GM23338 (cell line): ENCODE data around the gene CERK. TPM values are rescaled to one million over a fixed set of nuclear protein-coding genes. Genes with fewer than 3 reads are reported as not detected.

Source experiments
- ATAC-seq: fragments of 200-7000 bp; cut with Tn5 transposase; 3 replicates; pipeline ENCODE4 v1.9.1; 2020
- DNase-seq: peaks from one replicate; pipeline ENCODE4 v3.0.0-alpha.2; 2015; ENCODE audit warnings: low spot score
- H2AFZ ChIP-seq: fragments of 200-600 bp; sonication (generic); 2 replicates; pipeline ENCODE4 v1.8.0; 2016; ENCODE audit warnings: antibody characterized with exemption, mild to moderate bottlenecking, moderate library complexity
- H3F3A ChIP-seq: fragments of 200-600 bp; sonication (generic); replicated peaks from 2 replicates; pipeline ENCODE4 v1.8.0; 2017; ENCODE audit warnings: antibody characterized with exemption, mixed run types, low read depth
- H3K27ac ChIP-seq: fragments of 200-600 bp; sonication (generic); 2 replicates; pipeline ENCODE4 v1.6.1; 2016; ENCODE audit warnings: low read depth
- H3K27me3 ChIP-seq: fragments of 200-600 bp; sonication (generic); 2 replicates; pipeline ENCODE4 v1.8.0; 2016; ENCODE audit warnings: mild to moderate bottlenecking, mixed run types, moderate library complexity; ENCODE audit not compliant: insufficient read depth
- H3K36me3 ChIP-seq: fragments of 200-600 bp; sonication (generic); 2 replicates; pipeline ENCODE4 v1.8.0; 2016; ENCODE audit warnings: mild to moderate bottlenecking; ENCODE audit not compliant: insufficient read depth
- H3K4me1 ChIP-seq: fragments of 200-600 bp; sonication (generic); 2 replicates; pipeline ENCODE4 v1.8.0; 2016; ENCODE audit warnings: mild to moderate bottlenecking, moderate library complexity; ENCODE audit not compliant: insufficient read depth
- H3K4me2 ChIP-seq: fragments of 200-600 bp; sonication (generic); 2 replicates; pipeline ENCODE4 v1.7.1; 2017; ENCODE audit warnings: mixed run types
- H3K4me3 ChIP-seq: fragments of 200-600 bp; sonication (generic); 2 replicates; pipeline ENCODE4 v1.6.1; 2016; ENCODE audit warnings: mixed run types
- H3K79me2 ChIP-seq: fragments of 200-600 bp; sonication (generic); replicated peaks from 2 replicates; pipeline ENCODE4 v1.8.0; 2017; ENCODE audit warnings: mild to moderate bottlenecking; ENCODE audit not compliant: insufficient read depth
- H3K9me2 ChIP-seq: fragments of 200-600 bp; sonication (generic); 2 replicates; pipeline ENCODE4 v1.8.0; 2017; ENCODE audit not compliant: insufficient read depth
- H4K20me1 ChIP-seq: fragments of 200-600 bp; sonication (generic); replicated peaks from 2 replicates; pipeline ENCODE4 v1.8.0; 2017; ENCODE audit warnings: mild to moderate bottlenecking; ENCODE audit not compliant: insufficient read depth
- H3K27ac Mint-ChIP-seq: 2 replicates; pipeline ENCODE4 v1.8.0; 2020; ENCODE audit warnings: inconsistent platforms, mild to moderate bottlenecking, moderate library complexity, mixed read lengths
- H3K27me3 Mint-ChIP-seq: 3 replicates; pipeline ENCODE4 v1.8.0; 2022; ENCODE audit warnings: low read depth, mild to moderate bottlenecking, moderate library complexity, mixed read lengths, inconsistent platforms; ENCODE audit not compliant: insufficient read depth, poor library complexity
- H3K36me3 Mint-ChIP-seq: 3 replicates; pipeline ENCODE4 v1.8.0; 2021; ENCODE audit warnings: low read depth, mild to moderate bottlenecking, inconsistent platforms, moderate library complexity, mixed read lengths
- H3K4me1 Mint-ChIP-seq: 3 replicates; pipeline ENCODE4 v1.8.0; 2020; ENCODE audit warnings: mild to moderate bottlenecking, inconsistent platforms, mixed read lengths
- H3K4me3 Mint-ChIP-seq: 3 replicates; pipeline ENCODE4 v1.8.0; 2021; ENCODE audit warnings: moderate library complexity, mild to moderate bottlenecking, inconsistent platforms, mixed read lengths
- H3K9me3 Mint-ChIP-seq: 3 replicates; pipeline ENCODE4 v1.8.0; 2020; ENCODE audit warnings: moderate library complexity, mild to moderate bottlenecking, inconsistent platforms, mixed read lengths
- EZH2 ChIP-seq: fragments of 200-600 bp; sonication (generic); IDR thresholded peaks from one replicate; pipeline ENCODE4 v1.8.0; 2017; ENCODE audit warnings: antibody characterized with exemption, mild to moderate bottlenecking, low read depth; ENCODE audit not compliant: unreplicated experiment
- EZH2phosphoT487 ChIP-seq: fragments of 200-600 bp; sonication (generic); IDR thresholded peaks from one replicate; pipeline ENCODE4 v1.8.1; 2018; ENCODE audit warnings: antibody characterized with exemption; ENCODE audit not compliant: unreplicated experiment
- NANOG ChIP-seq: IDR thresholded peaks from 2 replicates; pipeline ENCODE4 v1.6.1; 2016; ENCODE audit warnings: antibody characterized with exemption, borderline replicate concordance
- POLR2AphosphoS5 ChIP-seq: IDR thresholded peaks from 2 replicates; pipeline ENCODE4 v1.6.1; 2016; ENCODE audit warnings: antibody characterized with exemption, low read depth
- STAT1 ChIP-seq: IDR thresholded peaks from one replicate; pipeline ENCODE4 v1.6.1; 2016; ENCODE audit warnings: antibody characterized with exemption; ENCODE audit not compliant: unreplicated experiment
- ZNF114 ChIP-seq: fragments of 250-450 bp; sonication (Bioruptor Pico); IDR thresholded peaks from 2 replicates; pipeline ENCODE4 v1.5.0; 2020; ENCODE audit warnings: mild to moderate bottlenecking, moderate library complexity
- ZNF331 ChIP-seq: fragments of 250-450 bp; sonication (Bioruptor Pico); IDR thresholded peaks from 2 replicates; pipeline ENCODE4 v1.5.0; 2020; ENCODE audit warnings: low read depth, mild to moderate bottlenecking, moderate library complexity
- polyA plus RNA-seq: library from polyadenylated mRNA; unstranded; fragments of >200 nt; fragmentation: Nextera tagmentation; extraction: Ambion mirVana; gene quantifications from 2 replicates; pipeline ENCODE4 v1.2.1, GENCODE V29; 2016
- total RNA-seq: library from RNA; depleted of rRNA; stranded (reverse); fragments of >200 nt; shearing (Covaris generic); gene quantifications from 2 replicates; pipeline ENCODE4 v1.2.3, GENCODE V29; 2014
- TF ChIP-seq, protein P1 (sequence below), 2 experiments: fragments of 200-600 bp in 1 of 2; sonication (generic) in 1 of 2; conservative IDR thresholded peaks; 2 replicates each; pipeline versions ENCODE4 v1.5.1 to v1.6.1; 2016 to 2017; ENCODE audit warnings: antibody characterized with exemption in 2 of 2, low read depth in 2 of 2, mild to moderate bottlenecking in 2 of 2, moderate library complexity in 1 of 2
- TF ChIP-seq, protein P2 (sequence below): fragments of 250-450 bp; sonication (Bioruptor Pico); IDR thresholded peaks from 2 replicates; pipeline ENCODE4 v1.5.0; 2020; ENCODE audit warnings: mild to moderate bottlenecking, moderate library complexity
- TF ChIP-seq, protein P3 (sequence below): IDR thresholded peaks from 2 replicates; pipeline ENCODE4 v1.6.1; 2016; ENCODE audit warnings: antibody characterized with exemption

The CERK gene
- total and polyA plus RNA-seq, 2 experiments from 2014 or later: 12.7 to 62.9 TPM

DNA sequence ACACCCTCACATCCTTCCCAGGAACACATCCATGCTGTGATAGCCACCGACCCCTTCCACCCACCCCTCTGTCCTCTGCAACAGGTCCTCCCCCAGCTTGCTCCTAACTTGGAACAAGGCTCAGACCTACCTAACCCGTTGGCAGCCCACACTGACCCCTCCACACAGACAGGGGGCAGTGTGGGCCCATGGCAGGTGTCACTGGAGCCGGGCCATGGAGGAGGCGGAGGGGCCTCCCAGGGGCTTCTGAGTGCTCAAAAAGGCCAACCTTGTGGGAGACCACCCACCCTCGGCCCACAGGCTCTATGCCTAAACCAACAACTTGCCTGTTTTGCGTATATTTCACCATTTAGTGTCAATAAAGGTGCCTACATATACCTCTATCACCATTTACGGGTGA is 57.0 kb downstream of the CERK start:
- Mint-ChIP-seq H3K36me3 (peaks cover 4% of the 10 kb centered on the region; the same call in 2 of the 3 replicates), H3K4me3 (no peak overlapping the region), H3K27me3 (peaks cover 9% of the 10 kb centered on the region), H3K9me3 (no peaks in the 10 kb centered on the region), H3K27ac (no peak overlapping the region), H3K4me1 (peaks cover 11% of the 10 kb centered on the region)
- no peak overlapping the region for H3K27ac ChIP-seq
- no peak overlapping the region for H3K4me2 ChIP-seq
- peaks cover 3% of the 10 kb centered on the region; the same call in 1 of the 2 replicates for H3F3A ChIP-seq
- no peaks in the 10 kb centered on the region for H3K36me3 ChIP-seq
- peaks cover 8% of the 10 kb centered on the region; the same call in 1 of the 2 replicates for H3K4me1 ChIP-seq
- H3K27me3 ChIP-seq: no peaks in the 10 kb centered on the region
- no peak for TF ChIP-seq EZH2
- TF ChIP-seq, protein P1, sequence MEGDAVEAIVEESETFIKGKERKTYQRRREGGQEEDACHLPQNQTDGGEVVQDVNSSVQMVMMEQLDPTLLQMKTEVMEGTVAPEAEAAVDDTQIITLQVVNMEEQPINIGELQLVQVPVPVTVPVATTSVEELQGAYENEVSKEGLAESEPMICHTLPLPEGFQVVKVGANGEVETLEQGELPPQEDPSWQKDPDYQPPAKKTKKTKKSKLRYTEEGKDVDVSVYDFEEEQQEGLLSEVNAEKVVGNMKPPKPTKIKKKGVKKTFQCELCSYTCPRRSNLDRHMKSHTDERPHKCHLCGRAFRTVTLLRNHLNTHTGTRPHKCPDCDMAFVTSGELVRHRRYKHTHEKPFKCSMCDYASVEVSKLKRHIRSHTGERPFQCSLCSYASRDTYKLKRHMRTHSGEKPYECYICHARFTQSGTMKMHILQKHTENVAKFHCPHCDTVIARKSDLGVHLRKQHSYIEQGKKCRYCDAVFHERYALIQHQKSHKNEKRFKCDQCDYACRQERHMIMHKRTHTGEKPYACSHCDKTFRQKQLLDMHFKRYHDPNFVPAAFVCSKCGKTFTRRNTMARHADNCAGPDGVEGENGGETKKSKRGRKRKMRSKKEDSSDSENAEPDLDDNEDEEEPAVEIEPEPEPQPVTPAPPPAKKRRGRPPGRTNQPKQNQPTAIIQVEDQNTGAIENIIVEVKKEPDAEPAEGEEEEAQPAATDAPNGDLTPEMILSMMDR (conservative IDR thresholded peaks at IDR 0.05; ENCODE audit: low read depth in 2 of 2): peak; percentile 45 to 53
- no peak overlapping the region for H2AFZ ChIP-seq
- ATAC-seq (peak; percentile 50), DNase-seq (peak; percentile 38)
- no peaks in the 10 kb centered on the region; the same call in 1 of the 2 replicates for H4K20me1 ChIP-seq
- H3K4me3 ChIP-seq: no peak overlapping the region
- no peaks in the 10 kb centered on the region for H3K79me2 ChIP-seq
- no peaks in the 10 kb centered on the region for H3K9me2 ChIP-seq

DNA sequence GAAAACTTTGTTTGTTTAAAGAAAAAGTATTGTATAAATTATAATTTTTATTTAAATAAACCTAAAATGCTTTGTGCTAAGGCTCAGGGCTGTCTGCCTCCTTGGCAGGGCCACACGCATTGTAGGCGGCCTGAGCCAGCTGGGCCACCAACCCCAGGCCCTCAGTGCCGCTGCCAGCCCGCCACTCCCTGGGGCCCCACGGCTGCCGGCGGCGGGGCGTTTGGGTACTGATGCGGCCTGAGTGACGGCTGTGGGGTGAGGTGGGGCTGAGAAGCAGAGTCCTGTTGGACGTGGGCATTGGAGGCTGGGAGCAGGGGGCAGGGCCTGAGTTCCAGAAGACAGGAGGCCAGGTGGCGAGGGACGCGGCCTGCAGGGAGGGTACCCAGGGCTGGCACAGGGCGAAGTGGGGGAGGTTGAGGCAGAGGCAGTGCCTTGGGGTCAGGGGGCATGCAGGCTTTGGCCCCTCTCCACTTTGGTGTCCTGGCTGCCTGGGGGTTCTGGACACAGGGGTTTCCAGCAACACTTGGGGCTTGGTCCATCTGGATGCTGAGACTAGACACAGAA is 58.3 kb downstream of the CERK start:
- ATAC-seq (no peak), DNase-seq (no peak)
- Histone ChIP-seq H3K4me3 (no peak overlapping the region), H3F3A (0 out of 2 replicates have a peak, but pooled peaks cover 3% of the 10 kb centered on the region), H3K4me1 (peaks cover 8% of the 10 kb centered on the region; the same call in 1 of the 2 replicates), H3K4me2 (no peak overlapping the region), H4K20me1 (no peaks in the 10 kb centered on the region), H2AFZ (no peak overlapping the region), H3K27me3 (no peaks in the 10 kb centered on the region), H3K27ac (no peak overlapping the region), H3K36me3 (no peaks in the 10 kb centered on the region), H3K9me2 (no peaks in the 10 kb centered on the region), H3K79me2 (no peaks in the 10 kb centered on the region)
- Mint-ChIP-seq H3K4me1 (peaks cover 11% of the 10 kb centered on the region), H3K27me3 (peaks cover 8% of the 10 kb centered on the region), H3K27ac (no peak overlapping the region), H3K4me3 (no peak overlapping the region), H3K9me3 (no peaks in the 10 kb centered on the region), H3K36me3 (no peaks in the 10 kb centered on the region; the same call in 2 of the 3 replicates)
- TF ChIP-seq, protein P2, sequence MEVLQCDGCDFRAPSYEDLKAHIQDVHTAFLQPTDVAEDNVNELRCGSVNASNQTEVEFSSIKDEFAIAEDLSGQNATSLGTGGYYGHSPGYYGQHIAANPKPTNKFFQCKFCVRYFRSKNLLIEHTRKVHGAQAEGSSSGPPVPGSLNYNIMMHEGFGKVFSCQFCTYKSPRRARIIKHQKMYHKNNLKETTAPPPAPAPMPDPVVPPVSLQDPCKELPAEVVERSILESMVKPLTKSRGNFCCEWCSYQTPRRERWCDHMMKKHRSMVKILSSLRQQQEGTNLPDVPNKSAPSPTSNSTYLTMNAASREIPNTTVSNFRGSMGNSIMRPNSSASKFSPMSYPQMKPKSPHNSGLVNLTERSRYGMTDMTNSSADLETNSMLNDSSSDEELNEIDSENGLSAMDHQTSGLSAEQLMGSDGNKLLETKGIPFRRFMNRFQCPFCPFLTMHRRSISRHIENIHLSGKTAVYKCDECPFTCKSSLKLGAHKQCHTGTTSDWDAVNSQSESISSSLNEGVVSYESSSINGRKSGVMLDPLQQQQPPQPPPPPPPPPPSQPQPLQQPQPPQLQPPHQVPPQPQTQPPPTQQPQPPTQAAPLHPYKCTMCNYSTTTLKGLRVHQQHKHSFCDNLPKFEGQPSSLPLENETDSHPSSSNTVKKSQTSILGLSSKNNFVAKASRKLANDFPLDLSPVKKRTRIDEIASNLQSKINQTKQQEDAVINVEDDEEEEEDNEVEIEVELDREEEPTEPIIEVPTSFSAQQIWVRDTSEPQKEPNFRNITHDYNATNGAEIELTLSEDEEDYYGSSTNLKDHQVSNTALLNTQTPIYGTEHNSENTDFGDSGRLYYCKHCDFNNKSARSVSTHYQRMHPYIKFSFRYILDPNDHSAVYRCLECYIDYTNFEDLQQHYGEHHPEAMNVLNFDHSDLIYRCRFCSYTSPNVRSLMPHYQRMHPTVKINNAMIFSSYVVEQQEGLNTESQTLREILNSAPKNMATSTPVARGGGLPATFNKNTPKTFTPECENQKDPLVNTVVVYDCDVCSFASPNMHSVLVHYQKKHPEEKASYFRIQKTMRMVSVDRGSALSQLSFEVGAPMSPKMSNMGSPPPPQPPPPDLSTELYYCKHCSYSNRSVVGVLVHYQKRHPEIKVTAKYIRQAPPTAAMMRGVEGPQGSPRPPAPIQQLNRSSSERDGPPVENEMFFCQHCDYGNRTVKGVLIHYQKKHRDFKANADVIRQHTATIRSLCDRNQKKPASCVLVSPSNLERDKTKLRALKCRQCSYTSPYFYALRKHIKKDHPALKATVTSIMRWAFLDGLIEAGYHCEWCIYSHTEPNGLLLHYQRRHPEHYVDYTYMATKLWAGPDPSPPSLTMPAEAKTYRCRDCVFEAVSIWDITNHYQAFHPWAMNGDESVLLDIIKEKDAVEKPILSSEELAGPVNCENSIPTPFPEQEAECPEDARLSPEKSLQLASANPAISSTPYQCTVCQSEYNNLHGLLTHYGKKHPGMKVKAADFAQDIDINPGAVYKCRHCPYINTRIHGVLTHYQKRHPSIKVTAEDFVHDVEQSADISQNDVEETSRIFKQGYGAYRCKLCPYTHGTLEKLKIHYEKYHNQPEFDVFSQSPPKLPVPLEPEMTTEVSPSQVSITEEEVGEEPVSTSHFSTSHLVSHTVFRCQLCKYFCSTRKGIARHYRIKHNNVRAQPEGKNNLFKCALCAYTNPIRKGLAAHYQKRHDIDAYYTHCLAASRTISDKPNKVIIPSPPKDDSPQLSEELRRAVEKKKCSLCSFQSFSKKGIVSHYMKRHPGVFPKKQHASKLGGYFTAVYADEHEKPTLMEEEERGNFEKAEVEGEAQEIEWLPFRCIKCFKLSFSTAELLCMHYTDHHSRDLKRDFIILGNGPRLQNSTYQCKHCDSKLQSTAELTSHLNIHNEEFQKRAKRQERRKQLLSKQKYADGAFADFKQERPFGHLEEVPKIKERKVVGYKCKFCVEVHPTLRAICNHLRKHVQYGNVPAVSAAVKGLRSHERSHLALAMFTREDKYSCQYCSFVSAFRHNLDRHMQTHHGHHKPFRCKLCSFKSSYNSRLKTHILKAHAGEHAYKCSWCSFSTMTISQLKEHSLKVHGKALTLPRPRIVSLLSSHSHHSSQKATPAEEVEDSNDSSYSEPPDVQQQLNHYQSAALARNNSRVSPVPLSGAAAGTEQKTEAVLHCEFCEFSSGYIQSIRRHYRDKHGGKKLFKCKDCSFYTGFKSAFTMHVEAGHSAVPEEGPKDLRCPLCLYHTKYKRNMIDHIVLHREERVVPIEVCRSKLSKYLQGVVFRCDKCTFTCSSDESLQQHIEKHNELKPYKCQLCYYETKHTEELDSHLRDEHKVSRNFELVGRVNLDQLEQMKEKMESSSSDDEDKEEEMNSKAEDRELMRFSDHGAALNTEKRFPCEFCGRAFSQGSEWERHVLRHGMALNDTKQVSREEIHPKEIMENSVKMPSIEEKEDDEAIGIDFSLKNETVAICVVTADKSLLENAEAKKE (CRISPR knock-in tag): no peak
- TF ChIP-seq, protein P3, sequence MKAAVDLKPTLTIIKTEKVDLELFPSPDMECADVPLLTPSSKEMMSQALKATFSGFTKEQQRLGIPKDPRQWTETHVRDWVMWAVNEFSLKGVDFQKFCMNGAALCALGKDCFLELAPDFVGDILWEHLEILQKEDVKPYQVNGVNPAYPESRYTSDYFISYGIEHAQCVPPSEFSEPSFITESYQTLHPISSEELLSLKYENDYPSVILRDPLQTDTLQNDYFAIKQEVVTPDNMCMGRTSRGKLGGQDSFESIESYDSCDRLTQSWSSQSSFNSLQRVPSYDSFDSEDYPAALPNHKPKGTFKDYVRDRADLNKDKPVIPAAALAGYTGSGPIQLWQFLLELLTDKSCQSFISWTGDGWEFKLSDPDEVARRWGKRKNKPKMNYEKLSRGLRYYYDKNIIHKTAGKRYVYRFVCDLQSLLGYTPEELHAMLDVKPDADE: no peak
- TF ChIP-seq STAT1 (no peak), POLR2AphosphoS5 (no peak), EZH2phosphoT487 (no peak), NANOG (no peak), ZNF114 (CRISPR knock-in tag) (no peak), EZH2 (no peak), ZNF331 (no peak)
- TF ChIP-seq, protein P1 (conservative IDR thresholded peaks at IDR 0.05; ENCODE audit: low read depth in 2 of 2): no peak
